ENCODE results near the gene ZNF662. TPM values are rescaled to one million over a fixed set of nuclear protein-coding genes. Genes with fewer than 3 reads are reported as not detected.

The ZNF662 gene
- total RNA-seq, 1 donor from 2014 or later = 6.3 TPM

GRCh38 chr3:42934910-42935309 lies 29.0 kb downstream of the ZNF662 start:
- TF ChIP-seq CTCF (conservative IDR thresholded peaks at IDR 0.05; ENCODE audit: low read depth, low read length) = no peak

DNA sequence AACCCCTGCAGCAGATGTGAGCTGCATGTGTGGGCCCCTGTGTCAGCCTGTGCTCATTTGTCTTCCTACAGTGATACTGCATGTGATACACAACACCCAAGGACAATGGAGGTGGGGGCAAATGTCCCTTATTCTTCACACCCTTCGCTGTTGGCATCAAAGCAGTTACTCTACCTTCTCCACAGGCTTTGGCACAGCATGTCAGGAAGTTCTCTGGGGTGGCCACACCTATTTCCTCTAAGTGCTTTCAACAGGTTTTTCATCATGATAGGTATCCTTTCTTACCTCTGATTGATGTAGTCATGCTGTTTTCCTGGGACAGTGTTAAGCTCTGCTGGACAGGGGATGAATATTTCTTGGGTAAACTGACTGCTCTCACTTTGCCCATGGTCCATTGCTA lies 29.5 kb downstream of the ZNF662 start:
- no peak for DNase-seq (ENCODE audit: low read depth)
- H3K4me3 ChIP-seq (ENCODE audit: low read depth, low read length) = no peak overlapping the region
- no peak for TF ChIP-seq CTCF (conservative IDR thresholded peaks at IDR 0.05; ENCODE audit: low read depth, low read length)

More at GRCh38 chr3:42934910-42935309, 29.0 kb downstream of the ZNF662 start:
- no peak for DNase-seq (ENCODE audit: low read depth)
- H3K4me3 ChIP-seq (ENCODE audit: low read depth, low read length) = no peak overlapping the region

DNA sequence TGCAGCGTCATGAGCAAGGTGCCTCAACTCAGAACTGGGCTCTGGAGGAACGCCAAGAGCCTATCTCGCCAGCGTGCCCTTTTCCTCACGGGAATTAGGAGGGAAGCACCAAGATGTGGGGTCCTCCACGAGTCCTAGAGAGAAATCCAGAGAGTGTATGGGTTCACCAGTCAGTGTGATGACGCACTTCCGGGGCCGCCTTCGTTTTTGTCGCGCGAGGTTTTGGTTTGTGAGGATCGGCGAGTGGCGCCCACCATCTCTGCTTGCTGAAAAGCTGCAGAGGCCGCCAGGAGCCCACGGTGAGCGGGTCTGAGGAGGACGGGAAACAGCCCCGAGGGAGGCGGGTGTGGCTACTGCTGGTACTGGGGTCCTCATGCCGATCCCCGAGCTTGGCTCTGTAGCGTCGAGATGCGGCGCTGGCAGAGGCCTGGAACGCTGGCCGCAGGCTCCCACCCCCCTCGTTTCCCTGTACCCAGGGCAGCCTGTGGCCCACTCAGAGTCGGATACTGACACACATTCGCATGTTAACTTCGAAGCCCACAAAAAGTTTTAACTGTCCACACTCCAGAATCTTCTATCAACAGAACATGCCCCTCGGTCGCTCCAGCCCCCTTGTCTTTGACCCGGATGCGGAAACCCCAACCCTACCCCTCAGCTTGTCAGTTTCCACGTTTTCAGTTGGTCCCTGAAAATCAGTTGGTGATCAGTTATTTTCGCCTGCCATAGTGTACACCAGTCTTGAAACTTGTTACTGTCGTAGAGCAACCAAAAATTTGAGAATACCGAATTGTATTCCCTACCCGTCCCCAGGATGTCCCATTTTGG lies 30.4 kb downstream of the ZNF662 start:
- TF ChIP-seq CTCF (conservative IDR thresholded peaks at IDR 0.05; ENCODE audit: low read depth, low read length) = no peak
- H3K4me3 ChIP-seq (ENCODE audit: low read depth, low read length) = peak overlapping the region; percentile 48
- DNase-seq (ENCODE audit: low read depth) = no peak

DNA sequence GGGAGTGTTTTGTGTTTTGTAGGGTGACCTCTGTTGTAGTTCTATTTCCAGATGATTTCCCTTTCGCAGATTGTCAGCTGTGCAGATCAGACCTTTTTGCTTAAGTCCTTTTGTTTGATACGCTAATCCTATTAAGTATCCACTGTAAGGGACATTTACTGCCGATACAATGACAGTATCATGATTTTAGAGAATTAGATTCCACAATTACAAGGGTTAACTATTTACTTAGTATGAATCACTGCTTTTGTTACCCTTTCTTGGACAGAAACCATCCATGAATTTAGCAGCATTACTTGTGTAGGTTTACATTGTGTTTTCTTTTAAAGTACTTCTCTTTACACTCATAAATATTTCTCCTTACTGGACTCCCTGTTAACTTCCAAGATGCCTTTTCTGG lies 31.4 kb downstream of the ZNF662 start:
- H3K4me3 ChIP-seq (ENCODE audit: low read depth, low read length) = no peak overlapping the region
- no peak for TF ChIP-seq CTCF (conservative IDR thresholded peaks at IDR 0.05; ENCODE audit: low read depth, low read length)
- no peak for DNase-seq (ENCODE audit: low read depth)

DNA sequence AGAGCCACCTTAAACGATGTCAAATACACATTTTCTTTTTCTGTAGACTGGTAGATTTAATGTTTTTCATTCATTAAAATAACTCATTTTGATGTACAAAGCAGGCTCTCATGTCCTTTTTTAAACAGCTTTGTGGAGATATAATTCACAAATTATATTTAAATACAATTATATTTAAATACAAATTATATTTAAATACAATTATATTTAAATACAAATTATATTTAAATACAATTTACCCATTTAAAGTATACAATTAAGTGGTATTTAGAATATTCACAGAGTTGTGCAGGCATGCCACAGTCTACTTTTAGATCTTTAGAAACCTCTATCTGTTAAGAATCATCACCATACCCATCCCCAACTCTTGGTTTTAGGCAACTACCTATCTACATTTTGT lies 36.8 kb downstream of the ZNF662 start:
- no peak for TF ChIP-seq CTCF (conservative IDR thresholded peaks at IDR 0.05; ENCODE audit: low read depth, low read length)
- H3K4me3 ChIP-seq (ENCODE audit: low read depth, low read length) = no peak overlapping the region

GRCh38 chr3:42946050-42946449 lies 40.1 kb downstream of the ZNF662 start:
- no peak for DNase-seq (ENCODE audit: low read depth)
- no peak overlapping the region for H3K4me3 ChIP-seq (ENCODE audit: low read depth, low read length)
- no peak for TF ChIP-seq CTCF (conservative IDR thresholded peaks at IDR 0.05; ENCODE audit: low read depth, low read length)

More for the DNA sequence above, 36.8 kb downstream of the ZNF662 start:
- DNase-seq (ENCODE audit: low read depth) = no peak

- no peak for DNase-seq (ENCODE audit: low read depth)
- H3K4me3 ChIP-seq (ENCODE audit: low read depth, low read length) = no peak overlapping the region
- peak; percentile 43 for TF ChIP-seq CTCF (conservative IDR thresholded peaks at IDR 0.05; ENCODE audit: low read depth, low read length)
Measured at GRCh38 chr3:42957573-42957972, 51.6 kb downstream of the ZNF662 start.
